ENCODE measurements around the gene CNOT11. TPM values are rescaled to one million over a fixed set of nuclear protein-coding genes. Genes with fewer than 3 reads are reported as not detected.

Gene CNOT11
- total and polyA plus RNA-seq, 2 of the 13 experiments (the other 11 are each of a cell fraction or from before 2014, with no cell fraction given), result 114 to 209 TPM

DNA sequence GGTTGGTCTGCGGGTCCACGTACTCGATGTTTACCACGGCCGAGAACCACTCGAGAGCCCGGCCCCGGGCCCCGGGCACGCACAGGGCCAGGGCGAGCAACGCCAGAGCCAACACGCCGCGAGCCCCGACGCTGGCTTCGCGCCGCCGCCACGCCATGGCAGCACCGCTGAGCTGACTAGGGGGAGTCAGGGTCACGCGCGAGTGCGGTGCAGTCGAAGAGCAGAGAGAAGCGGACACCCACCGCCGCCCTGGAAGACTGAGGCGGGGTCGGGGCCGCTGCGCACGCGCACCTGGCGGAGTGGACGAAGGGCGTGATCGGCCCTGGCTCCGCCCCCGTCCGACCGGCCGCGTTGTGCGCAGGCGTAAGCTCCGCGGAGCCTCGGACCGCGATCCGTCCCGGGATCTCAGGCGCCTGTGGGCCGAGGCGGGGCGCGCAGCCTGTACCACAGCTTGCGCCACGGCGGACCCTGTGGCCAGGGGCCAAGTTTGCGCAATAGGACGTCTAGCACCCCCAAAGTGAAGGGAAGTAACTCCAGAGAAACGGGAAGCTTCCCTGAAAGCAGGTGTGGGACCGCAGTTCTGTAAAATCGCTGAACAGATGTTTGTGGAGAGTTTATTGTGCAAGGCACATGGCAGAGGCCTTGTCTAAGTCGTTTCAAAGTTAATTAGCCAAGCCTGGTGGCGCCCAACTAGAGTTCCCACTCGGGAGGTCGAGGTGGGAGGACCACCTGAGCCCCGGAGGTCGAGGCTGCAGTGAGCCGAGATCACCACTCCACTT, 55.9 kb downstream of the CNOT11 start, which contains the start of gene RNF149 (continued):
- TF ChIP-seq, protein P1, sequence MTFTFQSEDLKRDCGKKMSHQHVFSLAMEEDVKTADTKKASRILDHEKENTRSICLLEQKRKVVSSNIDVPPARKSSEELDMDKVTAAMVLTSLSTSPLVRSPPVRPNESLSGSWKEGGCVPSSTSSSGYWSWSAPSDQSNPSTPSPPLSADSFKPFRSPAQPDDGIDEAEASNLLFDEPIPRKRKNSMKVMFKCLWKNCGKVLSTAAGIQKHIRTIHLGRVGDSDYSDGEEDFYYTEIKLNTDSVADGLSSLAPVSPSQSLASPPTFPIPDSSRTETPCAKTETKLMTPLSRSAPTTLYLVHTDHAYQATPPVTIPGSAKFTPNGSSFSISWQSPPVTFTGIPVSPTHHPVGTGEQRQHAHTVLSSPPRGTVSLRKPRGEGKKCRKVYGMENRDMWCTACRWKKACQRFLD (CRISPR knock-in tag; IDR thresholded peaks at IDR 0.05; ENCODE audit: borderline replicate concordance), result peak; percentile 91; the same call in 1 of the 2 replicates
- TF ChIP-seq ZNF879 (CRISPR knock-in tag; IDR thresholded peaks at IDR 0.05) (peak; percentile 43; the same call in 1 of the 2 replicates), KLF16 (CRISPR knock-in tag; IDR thresholded peaks at IDR 0.05) (peak in 1 of 2 experiments; percentile 96; a peak in 2 of 4 replicates), TCF7L2 (IDR thresholded peaks at IDR 0.05; ENCODE audit: low read depth, low read length) (no peak), ZNF883 (CRISPR knock-in tag; IDR thresholded peaks at IDR 0.05; ENCODE audit: not compliant biosample characterization) (peak; percentile 91), MEF2D (CRISPR knock-in tag; IDR thresholded peaks at IDR 0.05) (peak; percentile 84), ZNF441 (CRISPR knock-in tag; IDR thresholded peaks at IDR 0.05; ENCODE audit: borderline replicate concordance) (peak; percentile 89), MIXL1 (CRISPR knock-in tag; IDR thresholded peaks at IDR 0.05) (peak; percentile 84), ZNF383 (CRISPR knock-in tag; IDR thresholded peaks at IDR 0.05; ENCODE audit: borderline replicate concordance) (peak; percentile 93; the same call in 1 of the 2 replicates), ZNF570 (CRISPR knock-in tag; IDR thresholded peaks at IDR 0.05; ENCODE audit: borderline replicate concordance) (no peak; the same call in 1 of the 2 replicates)
- TF ChIP-seq, protein P2, sequence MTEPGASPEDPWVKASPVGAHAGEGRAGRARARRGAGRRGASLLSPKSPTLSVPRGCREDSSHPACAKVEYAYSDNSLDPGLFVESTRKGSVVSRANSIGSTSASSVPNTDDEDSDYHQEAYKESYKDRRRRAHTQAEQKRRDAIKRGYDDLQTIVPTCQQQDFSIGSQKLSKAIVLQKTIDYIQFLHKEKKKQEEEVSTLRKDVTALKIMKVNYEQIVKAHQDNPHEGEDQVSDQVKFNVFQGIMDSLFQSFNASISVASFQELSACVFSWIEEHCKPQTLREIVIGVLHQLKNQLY (CRISPR knock-in tag; IDR thresholded peaks at IDR 0.05), result peak; percentile 73
- TF ChIP-seq, protein P3, sequence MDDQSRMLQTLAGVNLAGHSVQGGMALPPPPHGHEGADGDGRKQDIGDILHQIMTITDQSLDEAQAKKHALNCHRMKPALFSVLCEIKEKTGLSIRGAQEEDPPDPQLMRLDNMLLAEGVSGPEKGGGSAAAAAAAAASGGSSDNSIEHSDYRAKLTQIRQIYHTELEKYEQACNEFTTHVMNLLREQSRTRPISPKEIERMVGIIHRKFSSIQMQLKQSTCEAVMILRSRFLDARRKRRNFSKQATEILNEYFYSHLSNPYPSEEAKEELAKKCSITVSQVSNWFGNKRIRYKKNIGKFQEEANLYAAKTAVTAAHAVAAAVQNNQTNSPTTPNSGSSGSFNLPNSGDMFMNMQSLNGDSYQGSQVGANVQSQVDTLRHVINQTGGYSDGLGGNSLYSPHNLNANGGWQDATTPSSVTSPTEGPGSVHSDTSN (CRISPR knock-in tag; IDR thresholded peaks at IDR 0.05; ENCODE audit: borderline replicate concordance), result peak; percentile 59; the same call in 1 of the 2 replicates
- TF ChIP-seq, protein P4, sequence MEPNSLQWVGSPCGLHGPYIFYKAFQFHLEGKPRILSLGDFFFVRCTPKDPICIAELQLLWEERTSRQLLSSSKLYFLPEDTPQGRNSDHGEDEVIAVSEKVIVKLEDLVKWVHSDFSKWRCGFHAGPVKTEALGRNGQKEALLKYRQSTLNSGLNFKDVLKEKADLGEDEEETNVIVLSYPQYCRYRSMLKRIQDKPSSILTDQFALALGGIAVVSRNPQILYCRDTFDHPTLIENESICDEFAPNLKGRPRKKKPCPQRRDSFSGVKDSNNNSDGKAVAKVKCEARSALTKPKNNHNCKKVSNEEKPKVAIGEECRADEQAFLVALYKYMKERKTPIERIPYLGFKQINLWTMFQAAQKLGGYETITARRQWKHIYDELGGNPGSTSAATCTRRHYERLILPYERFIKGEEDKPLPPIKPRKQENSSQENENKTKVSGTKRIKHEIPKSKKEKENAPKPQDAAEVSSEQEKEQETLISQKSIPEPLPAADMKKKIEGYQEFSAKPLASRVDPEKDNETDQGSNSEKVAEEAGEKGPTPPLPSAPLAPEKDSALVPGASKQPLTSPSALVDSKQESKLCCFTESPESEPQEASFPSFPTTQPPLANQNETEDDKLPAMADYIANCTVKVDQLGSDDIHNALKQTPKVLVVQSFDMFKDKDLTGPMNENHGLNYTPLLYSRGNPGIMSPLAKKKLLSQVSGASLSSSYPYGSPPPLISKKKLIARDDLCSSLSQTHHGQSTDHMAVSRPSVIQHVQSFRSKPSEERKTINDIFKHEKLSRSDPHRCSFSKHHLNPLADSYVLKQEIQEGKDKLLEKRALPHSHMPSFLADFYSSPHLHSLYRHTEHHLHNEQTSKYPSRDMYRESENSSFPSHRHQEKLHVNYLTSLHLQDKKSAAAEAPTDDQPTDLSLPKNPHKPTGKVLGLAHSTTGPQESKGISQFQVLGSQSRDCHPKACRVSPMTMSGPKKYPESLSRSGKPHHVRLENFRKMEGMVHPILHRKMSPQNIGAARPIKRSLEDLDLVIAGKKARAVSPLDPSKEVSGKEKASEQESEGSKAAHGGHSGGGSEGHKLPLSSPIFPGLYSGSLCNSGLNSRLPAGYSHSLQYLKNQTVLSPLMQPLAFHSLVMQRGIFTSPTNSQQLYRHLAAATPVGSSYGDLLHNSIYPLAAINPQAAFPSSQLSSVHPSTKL (CRISPR knock-in tag; IDR thresholded peaks at IDR 0.05), result peak; percentile 92
- TF ChIP-seq, protein P5, sequence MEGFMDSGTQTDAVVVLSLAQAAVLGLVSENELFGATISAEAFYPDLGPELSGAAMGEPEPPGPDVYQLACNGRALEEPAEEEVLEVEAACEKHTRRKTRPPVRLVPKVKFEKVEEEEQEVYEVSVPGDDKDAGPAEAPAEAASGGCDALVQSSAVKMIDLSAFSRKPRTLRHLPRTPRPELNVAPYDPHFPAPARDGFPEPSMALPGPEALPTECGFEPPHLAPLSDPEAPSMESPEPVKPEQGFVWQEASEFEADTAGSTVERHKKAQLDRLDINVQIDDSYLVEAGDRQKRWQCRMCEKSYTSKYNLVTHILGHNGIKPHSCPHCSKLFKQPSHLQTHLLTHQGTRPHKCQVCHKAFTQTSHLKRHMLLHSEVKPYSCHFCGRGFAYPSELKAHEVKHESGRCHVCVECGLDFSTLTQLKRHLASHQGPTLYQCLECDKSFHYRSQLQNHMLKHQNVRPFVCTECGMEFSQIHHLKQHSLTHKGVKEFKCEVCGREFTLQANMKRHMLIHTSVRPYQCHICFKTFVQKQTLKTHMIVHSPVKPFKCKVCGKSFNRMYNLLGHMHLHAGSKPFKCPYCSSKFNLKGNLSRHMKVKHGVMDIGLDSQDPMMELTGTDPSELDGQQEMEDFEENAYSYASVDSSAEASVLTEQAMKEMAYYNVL (CRISPR knock-in tag; IDR thresholded peaks at IDR 0.05; ENCODE audit: borderline replicate concordance), result peak; percentile 95
- TF ChIP-seq, protein P6, sequence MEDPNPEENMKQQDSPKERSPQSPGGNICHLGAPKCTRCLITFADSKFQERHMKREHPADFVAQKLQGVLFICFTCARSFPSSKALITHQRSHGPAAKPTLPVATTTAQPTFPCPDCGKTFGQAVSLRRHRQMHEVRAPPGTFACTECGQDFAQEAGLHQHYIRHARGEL (CRISPR knock-in tag; IDR thresholded peaks at IDR 0.05), result peak; percentile 96; the same call in 1 of the 2 replicates
- TF ChIP-seq, protein P7, sequence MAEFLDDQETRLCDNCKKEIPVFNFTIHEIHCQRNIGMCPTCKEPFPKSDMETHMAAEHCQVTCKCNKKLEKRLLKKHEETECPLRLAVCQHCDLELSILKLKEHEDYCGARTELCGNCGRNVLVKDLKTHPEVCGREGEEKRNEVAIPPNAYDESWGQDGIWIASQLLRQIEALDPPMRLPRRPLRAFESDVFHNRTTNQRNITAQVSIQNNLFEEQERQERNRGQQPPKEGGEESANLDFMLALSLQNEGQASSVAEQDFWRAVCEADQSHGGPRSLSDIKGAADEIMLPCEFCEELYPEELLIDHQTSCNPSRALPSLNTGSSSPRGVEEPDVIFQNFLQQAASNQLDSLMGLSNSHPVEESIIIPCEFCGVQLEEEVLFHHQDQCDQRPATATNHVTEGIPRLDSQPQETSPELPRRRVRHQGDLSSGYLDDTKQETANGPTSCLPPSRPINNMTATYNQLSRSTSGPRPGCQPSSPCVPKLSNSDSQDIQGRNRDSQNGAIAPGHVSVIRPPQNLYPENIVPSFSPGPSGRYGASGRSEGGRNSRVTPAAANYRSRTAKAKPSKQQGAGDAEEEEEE (CRISPR knock-in tag; IDR thresholded peaks at IDR 0.05; ENCODE audit: borderline replicate concordance), result no peak

All from HepG2 (cell line).